Measurements from ENCODE around the gene MAN1A1. TPM values are rescaled to one million over a fixed set of nuclear protein-coding genes. Genes with fewer than 3 reads are reported as not detected.
"Not testable (repeated sequence)": the region's sequence is repeated elsewhere in the genome, so short reads cannot be mapped to it uniquely, and the experiment has no call there.

Gene MAN1A1
- polyA plus RNA-seq, 1 donor from 2014 or later = 4.6 TPM

- no peak for TF ChIP-seq MXI1 (conservative IDR thresholded peaks at IDR 0.05; ENCODE audit: poor library complexity, severe bottlenecking)
- no peak for TF ChIP-seq CTCF (IDR thresholded peaks at IDR 0.05; ENCODE audit: poor library complexity, severe bottlenecking)
- Histone ChIP-seq H2AFZ (ENCODE audit: low read depth, low read length) (no peak overlapping the region), H3K27me3 (ENCODE audit: insufficient read depth, low read depth, low read length) (no peaks in the 10 kb centered on the region), H3K36me3 (ENCODE audit: insufficient read depth, low read length) (no peaks in the 10 kb centered on the region), H3K79me2 (replicated peaks; ENCODE audit: insufficient read depth, low read length) (no peaks in the 10 kb centered on the region), H3K4me2 (ENCODE audit: low read length) (no peak overlapping the region), H4K20me1 (ENCODE audit: insufficient read depth) (no peaks in the 10 kb centered on the region), H3K4me3 (ENCODE audit: low read length) (no peak overlapping the region), H3K9me2 (ENCODE audit: insufficient read depth, low read length) (no peaks in the 10 kb centered on the region), H3K9ac (ENCODE audit: low read length) (no peak overlapping the region), H3K27ac (ENCODE audit: low read length) (no peak overlapping the region), H3K9me3 (ENCODE audit: low read length) (no peaks in the 10 kb centered on the region), H3F3A (ENCODE audit: insufficient read depth, low read length, poor library complexity, severe bottlenecking) (no peaks in the 10 kb centered on the region)
Measured at GRCh38 chr6:119157506-119157815, 192.1 kb downstream of the MAN1A1 start.

- no peak overlapping the region for H3K4me2 ChIP-seq (ENCODE audit: low read length)
- no peak overlapping the region for H3K4me3 ChIP-seq (ENCODE audit: low read length)
- H3K9me2 ChIP-seq (ENCODE audit: insufficient read depth, low read length) = no peaks in the 10 kb centered on the region
- TF ChIP-seq MXI1 (conservative IDR thresholded peaks at IDR 0.05; ENCODE audit: poor library complexity, severe bottlenecking) (no peak), RAD21 (conservative IDR thresholded peaks at IDR 0.05) (no peak), EP300 (conservative IDR thresholded peaks at IDR 0.05; ENCODE audit: poor library complexity, severe bottlenecking) (no peak), SMC3 (conservative IDR thresholded peaks at IDR 0.05; ENCODE audit: poor library complexity) (no peak), CTCF (IDR thresholded peaks at IDR 0.05; ENCODE audit: poor library complexity, severe bottlenecking) (no peak), REST (IDR thresholded peaks at IDR 0.05; ENCODE audit: borderline replicate concordance) (no peak), EZH2 (IDR thresholded peaks at IDR 0.05; ENCODE audit: borderline replicate concordance, insufficient read depth, low read length, poor library complexity, severe bottlenecking) (no peak), TAF1 (IDR thresholded peaks at IDR 0.05; ENCODE audit: low read depth) (no peak), POLR2AphosphoS5 (IDR thresholded peaks at IDR 0.05) (no peak)
- H3F3A ChIP-seq (ENCODE audit: insufficient read depth, low read length, poor library complexity, severe bottlenecking) = no peaks in the 10 kb centered on the region
- no peaks in the 10 kb centered on the region for H3K27me3 ChIP-seq (ENCODE audit: insufficient read depth, low read depth, low read length)
- H3K27ac ChIP-seq (ENCODE audit: low read length) = no peak overlapping the region
- no peaks in the 10 kb centered on the region for H4K20me1 ChIP-seq (ENCODE audit: insufficient read depth)
- no peak overlapping the region for H3K9ac ChIP-seq (ENCODE audit: low read length)
- no peaks in the 10 kb centered on the region for H3K79me2 ChIP-seq (replicated peaks; ENCODE audit: insufficient read depth, low read length)
- H3K9me3 ChIP-seq (ENCODE audit: low read length) = no peaks in the 10 kb centered on the region
- H2AFZ ChIP-seq (ENCODE audit: low read depth, low read length) = no peak overlapping the region
- H3K36me3 ChIP-seq (ENCODE audit: insufficient read depth, low read length) = no peaks in the 10 kb centered on the region
Measured at GRCh38 chr6:119156757-119157505, 192.6 kb downstream of the MAN1A1 start.

DNA sequence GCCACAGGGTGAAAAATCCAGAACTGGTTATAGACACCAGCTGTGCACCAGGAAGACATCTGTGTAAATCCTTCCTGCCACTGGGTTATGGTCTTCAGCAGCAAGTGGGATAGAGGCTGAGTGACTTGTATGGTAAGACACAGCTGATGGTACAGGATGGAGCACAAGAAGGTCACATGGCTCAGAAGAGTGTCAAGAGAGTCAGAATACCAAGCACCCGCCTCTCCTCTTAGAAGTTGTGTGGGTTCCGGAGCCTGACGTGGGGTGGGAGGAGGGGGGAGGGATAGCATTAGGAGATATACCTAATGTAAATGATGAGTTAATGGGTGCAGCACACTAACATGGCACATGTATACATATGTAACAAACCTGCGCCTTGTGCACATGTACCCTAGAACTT is 193.5 kb downstream of the MAN1A1 start:
- H3K79me2 ChIP-seq (replicated peaks; ENCODE audit: insufficient read depth, low read length); H3K27ac ChIP-seq (ENCODE audit: low read length); H3K4me2 ChIP-seq (ENCODE audit: low read length): not testable (repeated sequence)

More for the DNA sequence above, 193.5 kb downstream of the MAN1A1 start:
- H3K9me2 ChIP-seq (ENCODE audit: insufficient read depth, low read length); H3K9me3 ChIP-seq (ENCODE audit: low read length); H3K27me3 ChIP-seq (ENCODE audit: insufficient read depth, low read depth, low read length); H4K20me1 ChIP-seq (ENCODE audit: insufficient read depth); H3K36me3 ChIP-seq (ENCODE audit: insufficient read depth, low read length); H3K9ac ChIP-seq (ENCODE audit: low read length); H2AFZ ChIP-seq (ENCODE audit: low read depth, low read length); H3K4me3 ChIP-seq (ENCODE audit: low read length); H3F3A ChIP-seq (ENCODE audit: insufficient read depth, low read length, poor library complexity, severe bottlenecking): not testable (repeated sequence)

Data from neural cell (in vitro differentiated cells).